GM18867 (cell line): Measurements from ENCODE around the gene AURKAIP1.
"Not testable (repeated sequence)": the region's sequence is repeated elsewhere in the genome, so short reads cannot be mapped to it uniquely, and the experiment has no call there.

Experiments
- ATAC-seq: cut with Tn5 transposase; IDR thresholded peaks from one replicate; pipeline ENCODE4 v1.9.1; 2021; ENCODE audit warnings: mild to moderate bottlenecking, moderate library complexity; ENCODE audit not compliant: unreplicated experiment

The AURKAIP1 gene

GRCh38 chr1:1406821-1407635 lies 32.0 kb upstream of the AURKAIP1 start, which contains the start of gene MRPL20:
MRPL20 (minus strand) TSS chr1:1407293; CDS start chr1:1407217, 76 bp downstream.
- peak; percentile 92 for ATAC-seq

- ATAC-seq, result no peak
These were observed 31.3 kb upstream of the AURKAIP1 start for GRCh38 chr1:1406101-1406820.

- no peak for ATAC-seq
These were observed 28.6 kb upstream of the AURKAIP1 start for GRCh38 chr1:1403653-1404052.

GRCh38 chr1:1402901-1403392 lies 27.9 kb upstream of the AURKAIP1 start:
- ATAC-seq, result not testable (repeated sequence)

GRCh38 chr1:1402072-1402900 lies 27.3 kb upstream of the AURKAIP1 start:
- no peak for ATAC-seq

- no peak for ATAC-seq
These were observed 26.5 kb upstream of the AURKAIP1 start for GRCh38 chr1:1401457-1402010.

GRCh38 chr1:1400576-1401456 lies 25.8 kb upstream of the AURKAIP1 start:
- ATAC-seq, result no peak

DNA sequence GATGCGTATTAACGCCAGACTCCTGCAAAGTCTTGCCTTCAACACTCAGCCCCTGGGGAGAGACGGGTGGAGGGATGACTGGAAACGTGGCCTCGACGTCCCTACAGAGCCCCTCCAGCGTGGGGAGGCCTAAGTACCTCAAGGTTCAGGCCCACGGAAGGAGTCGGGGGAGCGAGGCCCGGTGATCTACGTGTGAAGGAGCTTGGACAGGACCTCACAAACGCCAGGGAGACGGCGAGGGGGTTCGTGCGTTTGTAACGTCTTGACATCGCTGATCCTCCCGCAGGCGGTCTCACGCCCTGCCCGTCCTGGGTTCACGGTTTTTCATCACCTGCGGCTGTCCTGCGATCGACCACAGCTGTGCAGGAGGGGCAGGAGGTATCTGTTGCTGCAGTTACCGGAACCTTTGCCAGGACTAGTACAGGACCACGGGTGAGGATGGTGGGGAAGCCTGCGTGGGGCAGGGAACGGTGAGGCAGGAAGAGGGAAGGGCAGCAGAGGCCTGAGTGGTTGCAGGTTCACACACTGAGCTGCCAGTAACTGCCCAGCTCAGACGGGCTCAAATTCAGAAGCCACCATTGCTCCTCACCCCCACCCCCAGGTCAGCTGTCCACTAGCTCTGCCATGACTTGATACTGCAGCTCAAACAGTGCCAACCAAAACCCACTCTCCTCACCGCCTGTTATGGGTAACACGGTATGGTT lies 25.0 kb upstream of the AURKAIP1 start:
- peak; percentile 3 for ATAC-seq

DNA sequence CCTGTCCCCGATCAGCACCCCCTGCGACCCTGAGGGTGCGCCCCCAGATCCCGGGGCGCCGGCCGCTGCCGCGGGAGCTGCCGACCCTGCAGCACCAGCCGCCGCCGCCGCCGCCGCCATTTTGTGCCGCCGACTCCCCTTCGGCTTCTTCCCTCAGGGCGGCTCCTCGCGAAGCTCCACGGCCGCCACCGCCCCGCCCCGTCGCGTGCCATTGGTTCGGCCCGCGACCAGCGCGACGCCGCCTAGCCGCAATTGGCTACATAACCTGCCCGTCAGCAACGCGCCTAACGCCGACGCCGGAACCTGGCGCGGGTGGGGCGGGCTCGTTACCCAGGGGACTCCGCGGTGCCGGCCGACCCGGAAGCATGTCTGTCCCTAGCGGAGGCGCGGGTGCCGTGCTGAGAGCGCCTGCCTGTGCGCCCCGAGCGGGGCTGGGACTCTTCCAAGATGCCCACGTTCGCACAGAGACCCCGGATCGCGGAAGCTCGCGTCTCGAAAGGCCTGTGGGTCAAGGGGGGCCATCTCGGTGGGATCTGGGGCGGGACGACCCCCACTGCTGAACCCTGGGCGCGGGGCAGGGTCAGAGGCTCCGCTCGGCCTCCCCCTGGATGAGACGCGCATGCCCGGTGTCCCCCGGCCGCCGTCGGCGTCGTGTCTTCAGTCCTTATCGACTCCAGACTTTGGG lies 24.3 kb upstream of the AURKAIP1 start, which contains the start of gene CCNL2:
CCNL2 (minus strand) TSS at position 149 of the 685 bp plus-strand sequence; CDS start at position 120, 29 bp downstream.
- peak; percentile 86 for ATAC-seq

GRCh38 chr1:1398677-1399186 lies 23.7 kb upstream of the AURKAIP1 start:
- ATAC-seq, result peak; percentile 9

DNA sequence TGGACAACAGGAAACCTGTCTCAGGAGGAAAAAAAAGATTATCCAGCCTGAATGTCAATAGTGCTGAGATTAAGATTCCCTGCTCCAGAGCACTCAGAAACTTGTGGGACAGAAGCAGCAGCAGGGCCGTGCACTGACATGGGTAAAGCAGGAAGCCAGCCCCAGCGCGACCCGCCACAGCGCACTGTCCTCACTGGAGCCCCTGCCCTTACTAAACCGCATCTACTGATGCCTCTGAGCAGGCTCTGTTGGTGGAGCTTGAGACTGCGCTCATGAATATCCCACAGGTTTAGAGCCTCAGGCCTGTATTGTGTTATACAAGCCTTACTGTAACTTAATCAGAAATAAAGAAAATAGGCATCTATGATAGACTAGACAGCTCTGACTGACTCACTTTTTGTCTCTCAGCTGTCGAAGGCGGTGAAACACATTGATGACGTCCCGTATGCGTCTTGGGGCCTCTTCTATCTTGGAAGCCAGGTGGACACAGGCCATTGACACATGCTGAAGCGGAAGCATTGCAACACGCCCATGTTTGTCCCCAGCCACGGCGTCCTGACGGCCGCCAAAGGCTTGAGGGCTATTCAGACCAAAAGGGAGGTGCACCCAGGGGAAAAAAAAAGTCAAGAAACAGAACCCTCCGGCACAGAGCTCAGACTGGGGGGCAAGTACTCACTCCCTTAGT lies 23.0 kb upstream of the AURKAIP1 start:
- no peak for ATAC-seq

DNA sequence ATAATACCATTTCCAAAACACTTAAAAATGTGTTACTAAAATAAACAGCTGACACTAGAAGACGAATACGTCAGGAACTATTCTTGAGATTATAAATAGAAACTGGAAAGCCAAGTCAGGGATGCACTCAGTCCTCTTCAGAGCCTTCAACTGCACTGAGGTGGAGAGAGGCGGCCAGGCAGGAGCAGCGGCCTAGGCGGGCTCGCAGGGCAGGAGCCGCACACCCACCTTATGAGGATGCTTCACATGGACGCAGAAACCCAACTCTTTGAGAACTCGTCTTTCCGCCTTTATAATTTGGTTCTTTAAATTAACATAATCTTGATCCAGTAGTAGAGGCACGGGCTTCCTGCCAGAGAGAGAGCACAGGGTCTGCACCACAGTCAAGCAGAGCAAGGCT lies 20.2 kb upstream of the AURKAIP1 start:
- ATAC-seq, result no peak

DNA sequence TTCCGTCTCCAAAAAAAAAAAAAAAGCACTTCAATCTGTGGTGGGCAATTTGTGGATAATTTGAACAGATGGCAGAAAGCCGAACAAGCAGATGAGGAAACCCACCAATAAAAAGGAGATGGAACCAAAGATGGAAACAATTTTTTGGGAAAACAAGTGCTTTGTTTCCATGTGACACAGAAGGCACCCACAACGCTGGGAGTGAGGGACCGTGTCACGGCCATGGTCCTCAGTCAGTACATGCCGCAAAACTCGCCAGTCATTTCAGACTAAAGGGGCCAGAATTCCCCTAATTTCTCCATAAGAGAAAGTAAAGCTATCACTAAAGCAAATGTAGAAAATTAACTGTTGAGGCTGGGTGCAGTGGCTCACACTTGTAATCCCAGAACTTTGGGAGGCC lies 19.1 kb upstream of the AURKAIP1 start:
- ATAC-seq, result no peak

DNA sequence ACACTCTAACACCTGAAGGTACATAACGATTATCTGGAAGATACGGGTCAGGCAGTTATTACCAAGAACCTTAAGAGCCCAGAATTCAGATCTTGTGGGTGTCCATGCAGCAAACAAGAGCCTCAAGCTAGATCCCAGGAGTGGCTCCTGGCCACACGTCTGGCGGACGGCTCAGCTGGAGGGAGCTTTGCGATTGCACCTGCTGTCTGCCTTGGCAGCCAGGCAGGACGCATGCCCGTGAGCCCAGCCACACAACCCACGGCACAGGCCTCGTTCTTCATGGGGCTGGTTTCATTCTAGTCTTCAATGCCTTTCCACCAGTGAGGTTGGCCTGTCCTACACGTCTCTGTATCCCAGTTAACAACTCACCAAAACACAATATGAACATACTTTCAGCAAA lies 18.4 kb upstream of the AURKAIP1 start:
- ATAC-seq, result no peak

DNA sequence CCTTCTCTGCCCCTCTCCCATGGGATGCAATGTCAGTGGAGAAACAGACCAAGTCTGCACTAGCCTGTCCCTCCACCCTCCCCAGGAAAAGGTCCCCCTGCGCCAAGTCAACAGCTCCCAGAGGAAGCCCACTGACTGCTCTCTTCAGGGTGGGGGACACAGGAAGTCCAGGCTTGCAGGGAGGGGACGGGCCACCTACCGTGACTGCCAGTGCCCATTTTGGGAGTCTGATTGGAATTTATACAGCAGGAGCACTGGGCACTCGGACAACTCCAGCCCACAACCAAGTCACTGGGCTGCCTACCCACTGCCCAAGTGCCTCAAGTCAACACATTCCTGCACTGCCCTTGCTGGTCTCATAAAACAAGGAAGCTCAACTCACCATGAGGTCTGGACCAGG lies 18.0 kb upstream of the AURKAIP1 start:
- no peak for ATAC-seq

- ATAC-seq, result no peak
These were observed 16.2 kb upstream of the AURKAIP1 start for GRCh38 chr1:1391225-1391624.

GRCh38 chr1:1390675-1391074 lies 15.7 kb upstream of the AURKAIP1 start:
- ATAC-seq, result no peak

- ATAC-seq, result no peak
These were observed 13.1 kb upstream of the AURKAIP1 start for GRCh38 chr1:1388078-1388472.
